HCT116 (cell line): ENCODE results near the gene ECE1. TPM values are rescaled to one million over a fixed set of nuclear protein-coding genes. Genes with fewer than 3 reads are reported as not detected.

ENCODE experiments used
- ATAC-seq: fragments of 200-7000 bp; cut with Tn5 transposase; 2 replicates; pipeline ENCODE4 v1.9.1; 2020; ENCODE audit warnings: mild to moderate bottlenecking, moderate library complexity
- BruUV-seq: library from RNA; stranded (reverse); fragments of 400-500 nt; replicated peaks from 2 replicates; lab custom pipeline; 2021; lab: Mats Ljungman, UMichigan
- CTCF ChIA-PET: fragments of 300-600 bp; sonication (Branson Sonifier 250); formaldehyde crosslinking; loops from one replicate; lab custom pipeline; 2021; ENCODE audit warnings: antibody characterized with exemption; lab: Charles Lee
- POLR2A ChIA-PET: fragments of 300-600, 350-600 bp; sonication (Branson Sonifier 250); formaldehyde crosslinking; loops from one replicate; lab custom pipeline; 2021; ENCODE audit warnings: antibody characterized with exemption; lab: Charles Lee
- RAD21 ChIA-PET, 2 experiments: fragments of 300-600 bp; sonication (Branson Sonifier 250); formaldehyde crosslinking; loops; one replicate each; lab custom pipeline; 2023; ENCODE audit warnings: low total read pairs in 2 of 2; ENCODE audit not compliant: uncharacterized antibody in 2 of 2, unreplicated experiment in 2 of 2, low non-redundant PET in 1 of 2; lab: Charles Lee
- DNase-seq: peaks from one replicate; pipeline ENCODE4 v3.0.0-alpha.2; 2010; ENCODE audit warnings: low read depth, low spot score
- H2AFZ ChIP-seq: fragments of 200-600 bp; shearing (Covaris generic), sonication (generic); 2 replicates; pipeline ENCODE4 v1.6.1; 2017; ENCODE audit warnings: low read depth, mixed run types, mixed read lengths, antibody characterized with exemption, low read length; ENCODE audit not compliant: poor library complexity, severe bottlenecking
- H3K27ac ChIP-seq: 2 replicates; pipeline ENCODE4 v1.5.1; 2012; ENCODE audit warnings: low read depth, low read length
- H3K27me3 ChIP-seq: fragments of 200-600 bp; sonication (generic); 2 replicates; pipeline ENCODE4 v1.6.1; 2016; ENCODE audit warnings: mixed run types, low read length, mixed read lengths; ENCODE audit not compliant: insufficient read depth
- H3K36me3 ChIP-seq, 2 experiments: fragments of 200-500 bp in 1 of 2; fragments of 200-600 bp in 1 of 2; sonication (Bioruptor generic) in 1 of 2; sonication (generic) in 1 of 2; 2 replicates each; pipeline versions ENCODE4 v1.5.1 to v1.6.1; 2014 to 2016; ENCODE audit warnings: low read length in 2 of 2, inconsistent platforms in 1 of 2, mixed read lengths in 1 of 2, mixed run types in 1 of 2; ENCODE audit not compliant: insufficient read depth in 2 of 2, control insufficient read depth in 1 of 2
- H3K4me1 ChIP-seq, 2 experiments: fragments of 200-600 bp in 1 of 2; sonication (generic) in 1 of 2; 2 replicates each; pipeline versions ENCODE4 v1.5.1 to v1.6.1; 2012 to 2017; ENCODE audit warnings: low read length in 2 of 2, inconsistent platforms in 1 of 2, mild to moderate bottlenecking in 1 of 2, mixed read lengths in 1 of 2, mixed run types in 1 of 2, moderate library complexity in 1 of 2; ENCODE audit not compliant: insufficient read depth in 2 of 2, control insufficient read depth in 1 of 2
- H3K4me2 ChIP-seq: fragments of 200-600 bp; sonication (generic); 2 replicates; pipeline ENCODE4 v1.6.1; 2017; ENCODE audit warnings: mixed run types, low read length, mixed read lengths
- H3K4me3 ChIP-seq, 2 experiments: fragments of 200-600 bp in 1 of 2; sonication (generic) in 1 of 2; replicated peaks in 1 of 2; 2 replicates each; pipeline ENCODE4 v1.5.1; 2011 to 2016; ENCODE audit warnings: low read length in 2 of 2, control low read depth in 1 of 2, low read depth in 1 of 2, mild to moderate bottlenecking in 1 of 2, mixed read lengths in 1 of 2, mixed run types in 1 of 2
- H3K79me2 ChIP-seq: fragments of 200-600 bp; sonication (generic); 2 replicates; pipeline ENCODE4 v1.6.1; 2017; ENCODE audit warnings: mild to moderate bottlenecking, mixed run types, low read length, moderate library complexity, mixed read lengths; ENCODE audit not compliant: insufficient read depth
- H3K9ac ChIP-seq: fragments of 200-600 bp; sonication (generic); 2 replicates; pipeline ENCODE4 v1.6.1; 2016; ENCODE audit warnings: low read length, mixed read lengths
- H3K9me2 ChIP-seq: fragments of 200-600 bp; sonication (generic), shearing (Covaris generic); 2 replicates; pipeline ENCODE4 v1.6.1; 2017; ENCODE audit warnings: mixed run types, mild to moderate bottlenecking, moderate library complexity; ENCODE audit not compliant: insufficient read depth
- H3K9me3 ChIP-seq, 2 experiments: fragments of 200-500 bp in 1 of 2; fragments of 200-600 bp in 1 of 2; sonication (Bioruptor generic) in 1 of 2; sonication (generic) in 1 of 2; 2 replicates each; pipeline ENCODE4 v1.6.1; 2014 to 2017; ENCODE audit warnings: low read length in 2 of 2, mixed read lengths in 2 of 2, inconsistent platforms in 1 of 2, low read depth in 1 of 2, mild to moderate bottlenecking in 1 of 2, mixed run types in 1 of 2, moderate library complexity in 1 of 2; ENCODE audit not compliant: control insufficient read depth in 1 of 2, insufficient read depth in 1 of 2
- H4K20me1 ChIP-seq: fragments of 200-600 bp; sonication (generic), shearing (Covaris generic); 2 replicates; pipeline ENCODE4 v1.6.1; 2017; ENCODE audit warnings: mixed run types, mild to moderate bottlenecking, moderate library complexity; ENCODE audit not compliant: insufficient read depth
- ATF3 ChIP-seq: IDR thresholded peaks from 2 replicates; pipeline ENCODE4 v1.6.1; 2012
- CBX3 ChIP-seq: IDR thresholded peaks from 2 replicates; pipeline ENCODE4 v1.6.1; 2012; ENCODE audit warnings: low read depth
- CEBPB ChIP-seq: IDR thresholded peaks from 2 replicates; pipeline ENCODE4 v1.6.1; 2012; ENCODE audit warnings: low read depth
- CTCF ChIP-seq, 3 experiments: fragments of 200-600 bp in 1 of 3; sonication (generic) in 1 of 3; IDR thresholded peaks in 2 of 3; conservative IDR thresholded peaks in 1 of 3; 2 replicates each; pipeline ENCODE4 v1.5.1; 2012 to 2017; ENCODE audit warnings: low read depth in 2 of 3, low read length in 2 of 3, antibody characterized with exemption in 1 of 3, borderline replicate concordance in 1 of 3, control low read depth in 1 of 3, mild to moderate bottlenecking in 1 of 3, mixed read lengths in 1 of 3, mixed run types in 1 of 3, moderate library complexity in 1 of 3; ENCODE audit not compliant: insufficient read depth in 1 of 3
- ELF1 ChIP-seq: IDR thresholded peaks from 2 replicates; pipeline ENCODE4 v1.6.1; 2012; ENCODE audit warnings: low read depth, borderline replicate concordance
- EZH2 ChIP-seq: fragments of 200-600 bp; sonication (generic); IDR thresholded peaks from 2 replicates; pipeline ENCODE4 v1.6.1; 2017; ENCODE audit warnings: antibody characterized with exemption, mixed run types
- EZH2phosphoT487 ChIP-seq: fragments of 200-600 bp; IDR thresholded peaks from 2 replicates; pipeline ENCODE4 v1.6.1; 2018; ENCODE audit warnings: antibody characterized with exemption, borderline replicate concordance
- FOSL1 ChIP-seq: IDR thresholded peaks from 2 replicates; pipeline ENCODE4 v1.6.1; 2012; ENCODE audit warnings: low read depth
- MAX ChIP-seq: IDR thresholded peaks from 2 replicates; pipeline ENCODE4 v1.6.1; 2012
- POLR2AphosphoS5 ChIP-seq: IDR thresholded peaks from 2 replicates; pipeline ENCODE4 v1.6.1; 2011; ENCODE audit warnings: mild to moderate bottlenecking, low read depth, low read length, moderate library complexity
- RAD21 ChIP-seq: IDR thresholded peaks from 2 replicates; pipeline ENCODE4 v1.6.1; 2012; ENCODE audit warnings: low read depth, mild to moderate bottlenecking
- SP1 ChIP-seq: IDR thresholded peaks from 2 replicates; pipeline ENCODE4 v1.6.1; 2012; ENCODE audit warnings: low read depth
- SRF ChIP-seq: IDR thresholded peaks from 2 replicates; pipeline ENCODE4 v1.6.1; 2012; ENCODE audit warnings: low read depth
- YY1 ChIP-seq: IDR thresholded peaks from 2 replicates; pipeline ENCODE4 v1.6.1; 2011; ENCODE audit warnings: low read length, low read depth, moderate library complexity, mild to moderate bottlenecking; ENCODE audit not compliant: insufficient replicate concordance; ENCODE audit errors: extremely low read depth
- ZBTB33 ChIP-seq: IDR thresholded peaks from 2 replicates; pipeline ENCODE4 v1.6.1; 2011; ENCODE audit warnings: mild to moderate bottlenecking, low read length, moderate library complexity; ENCODE audit not compliant: insufficient replicate concordance; ENCODE audit errors: extremely low read depth
- ZFX ChIP-seq: fragments of 450-650 bp; IDR thresholded peaks from 2 replicates; pipeline ENCODE4 v1.6.1; 2017
- ZNF274 ChIP-seq: fragments of 200-500 bp; sonication (Bioruptor generic); IDR thresholded peaks from 2 replicates; pipeline ENCODE4 v1.6.1; 2014; ENCODE audit warnings: mild to moderate bottlenecking, low read depth, low read length, inconsistent platforms
- intact Hi-C: fragments of 100-400 bp; cut with micrococcal nuclease; formaldehyde crosslinking; loops from 2 replicates; pipeline ENCODE4 v1.10.0; 2022
- total RNA-seq: library from RNA; stranded (reverse); gene quantifications from one replicate; pipeline ENCODE4 v1.2.1, GENCODE V29; 2021; ENCODE audit not compliant: unreplicated experiment

The ECE1 gene
- total RNA-seq, 1 experiment from 2014 or later, result 66.8 TPM

GRCh38 chr1:21266119-21266774 is 24.0 kb downstream of the ECE1 start:
- Histone ChIP-seq H3K27me3 (no peaks in the 10 kb centered on the region), H4K20me1 (peaks cover 5% of the 10 kb centered on the region; the same call in 1 of the 2 replicates), H3K4me2 (no peak overlapping the region), H3K9me2 (no peaks in the 10 kb centered on the region), H3K4me1 (peaks cover 26 to 54% of the 10 kb centered on the region in 2 experiments), H3K9ac (no peak overlapping the region), H3K27ac (no peak overlapping the region), H3K9me3 (no peaks in the 10 kb centered on the region), H3K79me2 (no peaks in the 10 kb centered on the region), H3K36me3 (peaks cover 0 to 11% of the 10 kb centered on the region in 2 experiments; a peak in 1 of 4 replicates), H2AFZ (no peak overlapping the region)
- no peak for ATAC-seq
- RAD21 ChIA-PET, result no interaction called here
- intact Hi-C loops, result no loop called here
- CTCF ChIA-PET, result no interaction called here
- POLR2A ChIA-PET, result no interaction called here
- TF ChIP-seq POLR2AphosphoS5 (no peak), ATF3 (no peak), SRF (no peak), YY1 (no peak), CEBPB (no peak), RAD21 (no peak), SP1 (no peak), ZFX (no peak), ZNF274 (no peak), MAX (no peak), CTCF (IDR thresholded peaks at IDR 0.05 in 2 of 3, conservative IDR thresholded peaks at IDR 0.05 in 1 of 3; ENCODE audit: borderline replicate concordance in 1 of 3, insufficient read depth in 1 of 3, low read depth in 2 of 3, low read length in 2 of 3) (no peak), CBX3 (no peak), FOSL1 (no peak), EZH2 (no peak), ZBTB33 (no peak), ELF1 (no peak), EZH2phosphoT487 (no peak)
- TF ChIP-seq, all 23 proteins: peak for 0
- H3K4me3 ChIP-seq, result no peak overlapping the region
- BruUV-seq, result no TSS peak
- no peak for DNase-seq
